ENCODE data around the gene STRADB. TPM values are rescaled to one million over a fixed set of nuclear protein-coding genes. Genes with fewer than 3 reads are reported as not detected.
"Not testable (repeated sequence)": the region's sequence is repeated elsewhere in the genome, so short reads cannot be mapped to it uniquely, and the experiment has no call there.

STRADB gene
- total RNA-seq, 2 donors from 2014 or later = 6.9 to 8.3 TPM

GRCh38 chr2:201433394-201433995 lies 18.0 kb upstream of the STRADB start:
- H3K4me1 Mint-ChIP-seq = peaks cover 31% of the 10 kb centered on the region
- no peaks in the 10 kb centered on the region for H3K36me3 Mint-ChIP-seq (ENCODE audit: low read depth)
- ATAC-seq = no peak
- no peak for DNase-seq
- H3K27ac Mint-ChIP-seq = peak overlapping the region; percentile 86
- H3K4me3 Mint-ChIP-seq = peak overlapping the region; percentile 45
- no peaks in the 10 kb centered on the region for H3K27me3 Mint-ChIP-seq
- no peaks in the 10 kb centered on the region for H3K9me3 ChIP-seq (ENCODE audit: control insufficient read depth, low read length, poor library complexity, severe bottlenecking)

- no peak overlapping the region for H3K4me3 Mint-ChIP-seq
- H3K36me3 Mint-ChIP-seq (ENCODE audit: low read depth) = no peaks in the 10 kb centered on the region
- no peaks in the 10 kb centered on the region for H3K9me3 ChIP-seq (ENCODE audit: control insufficient read depth, low read length, poor library complexity, severe bottlenecking)
- DNase-seq (no peak), ATAC-seq (no peak)
- H3K4me1 Mint-ChIP-seq = peaks cover 39% of the 10 kb centered on the region
- H3K27me3 Mint-ChIP-seq = no peaks in the 10 kb centered on the region
- H3K27ac Mint-ChIP-seq = peak overlapping the region; percentile 9
Measured at GRCh38 chr2:201436141-201436540, 15.4 kb upstream of the STRADB start.

DNA sequence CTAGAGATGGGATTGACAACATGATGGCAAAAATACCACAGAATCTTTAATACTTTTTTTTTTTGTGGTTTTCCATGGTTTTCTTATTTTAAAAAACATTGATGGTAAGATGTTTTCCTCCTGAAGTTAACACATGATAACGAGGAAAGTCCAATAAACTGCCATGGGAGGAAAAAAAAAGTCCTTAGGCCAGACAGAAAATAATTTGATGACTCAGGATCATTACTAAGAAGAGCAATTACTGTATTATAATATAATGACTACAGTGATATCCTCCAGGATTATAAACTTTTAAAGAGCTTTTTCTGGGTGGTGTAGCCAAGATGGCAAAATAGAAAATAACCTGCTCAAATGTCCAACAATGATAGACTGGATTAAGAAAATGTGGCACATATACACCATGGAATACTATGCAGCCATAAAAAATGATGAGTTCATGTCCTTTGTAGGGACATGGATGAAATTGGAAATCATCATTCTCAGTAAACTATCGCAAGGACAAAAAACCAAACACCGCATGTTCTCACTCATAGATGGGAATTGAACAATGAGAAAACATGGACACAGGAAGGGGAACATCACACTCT lies 12.1 kb upstream of the STRADB start:
- ATAC-seq; H3K27me3 Mint-ChIP-seq; H3K36me3 Mint-ChIP-seq (ENCODE audit: low read depth); H3K27ac Mint-ChIP-seq; H3K9me3 ChIP-seq (ENCODE audit: control insufficient read depth, low read length, poor library complexity, severe bottlenecking); H3K4me3 Mint-ChIP-seq; DNase-seq: not testable (repeated sequence)
- H3K4me1 Mint-ChIP-seq = peaks cover 21% of the 10 kb centered on the region

GRCh38 chr2:201440182-201440581 lies 11.4 kb upstream of the STRADB start:
- no peak for ATAC-seq
- H3K36me3 Mint-ChIP-seq (ENCODE audit: low read depth) = no peaks in the 10 kb centered on the region
- H3K27ac Mint-ChIP-seq = peak overlapping the region; percentile 32
- DNase-seq = no peak
- H3K4me3 Mint-ChIP-seq = no peak overlapping the region
- no peaks in the 10 kb centered on the region for H3K9me3 ChIP-seq (ENCODE audit: control insufficient read depth, low read length, poor library complexity, severe bottlenecking)
- H3K4me1 Mint-ChIP-seq = peaks cover 23% of the 10 kb centered on the region
- no peaks in the 10 kb centered on the region for H3K27me3 Mint-ChIP-seq

- Mint-ChIP-seq H3K27me3 (no peaks in the 10 kb centered on the region), H3K36me3 (ENCODE audit: low read depth) (peaks cover 4% of the 10 kb centered on the region), H3K4me3 (no peak overlapping the region), H3K27ac (peak overlapping the region; percentile 86), H3K4me1 (peaks cover 30% of the 10 kb centered on the region)
- H3K9me3 ChIP-seq (ENCODE audit: control insufficient read depth, low read length, poor library complexity, severe bottlenecking) = no peaks in the 10 kb centered on the region
- DNase-seq (no peak), ATAC-seq (no peak)
Measured at GRCh38 chr2:201441409-201441808, 10.1 kb upstream of the STRADB start.

GRCh38 chr2:201444746-201445465 lies 6.6 kb upstream of the STRADB start:
- no peak overlapping the region for H3K27ac Mint-ChIP-seq
- H3K36me3 Mint-ChIP-seq (ENCODE audit: low read depth) = peaks cover 7% of the 10 kb centered on the region
- H3K27me3 Mint-ChIP-seq = no peaks in the 10 kb centered on the region
- H3K9me3 ChIP-seq (ENCODE audit: control insufficient read depth, low read length, poor library complexity, severe bottlenecking) = no peaks in the 10 kb centered on the region
- peaks cover 47% of the 10 kb centered on the region for H3K4me1 Mint-ChIP-seq
- DNase-seq (no peak), ATAC-seq (no peak)
- no peak overlapping the region for H3K4me3 Mint-ChIP-seq

GRCh38 chr2:201447086-201447485 lies 4.5 kb upstream of the STRADB start:
- DNase-seq = no peak
- no peaks in the 10 kb centered on the region for H3K9me3 ChIP-seq (ENCODE audit: control insufficient read depth, low read length, poor library complexity, severe bottlenecking)
- H3K4me3 Mint-ChIP-seq = peak overlapping the region; percentile 87
- ATAC-seq = no peak
- H3K27ac Mint-ChIP-seq = peak overlapping the region; percentile 86
- H3K4me1 Mint-ChIP-seq = peaks cover 40% of the 10 kb centered on the region
- H3K27me3 Mint-ChIP-seq = no peaks in the 10 kb centered on the region
- peaks cover 7% of the 10 kb centered on the region for H3K36me3 Mint-ChIP-seq (ENCODE audit: low read depth)

DNA sequence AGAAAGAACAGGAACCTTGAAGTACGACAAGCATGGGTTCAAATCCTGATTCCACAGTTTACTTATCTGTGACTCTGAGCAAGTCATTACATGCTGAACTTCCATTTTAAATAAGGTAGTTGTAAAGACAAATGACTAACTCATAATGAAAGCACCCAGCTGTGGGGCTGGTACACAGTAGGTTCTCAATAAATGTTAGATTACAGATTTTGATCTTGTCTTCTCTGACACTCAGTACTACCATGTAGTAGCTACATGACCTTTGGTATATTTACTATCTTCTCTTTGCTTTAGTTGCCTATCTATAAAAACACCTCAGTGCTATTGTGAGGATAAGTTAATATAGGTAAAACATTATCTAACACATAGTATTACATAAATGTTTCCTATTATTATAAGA lies 3.5 kb upstream of the STRADB start:
- ATAC-seq = no peak
- peaks cover 43% of the 10 kb centered on the region for H3K4me1 Mint-ChIP-seq
- DNase-seq = no peak
- H3K9me3 ChIP-seq (ENCODE audit: control insufficient read depth, low read length, poor library complexity, severe bottlenecking) = no peaks in the 10 kb centered on the region
- H3K27ac Mint-ChIP-seq = peak overlapping the region; percentile 86
- no peaks in the 10 kb centered on the region for H3K27me3 Mint-ChIP-seq
- H3K36me3 Mint-ChIP-seq (ENCODE audit: low read depth) = peaks cover 7% of the 10 kb centered on the region
- H3K4me3 Mint-ChIP-seq = peak overlapping the region; percentile 87

DNA sequence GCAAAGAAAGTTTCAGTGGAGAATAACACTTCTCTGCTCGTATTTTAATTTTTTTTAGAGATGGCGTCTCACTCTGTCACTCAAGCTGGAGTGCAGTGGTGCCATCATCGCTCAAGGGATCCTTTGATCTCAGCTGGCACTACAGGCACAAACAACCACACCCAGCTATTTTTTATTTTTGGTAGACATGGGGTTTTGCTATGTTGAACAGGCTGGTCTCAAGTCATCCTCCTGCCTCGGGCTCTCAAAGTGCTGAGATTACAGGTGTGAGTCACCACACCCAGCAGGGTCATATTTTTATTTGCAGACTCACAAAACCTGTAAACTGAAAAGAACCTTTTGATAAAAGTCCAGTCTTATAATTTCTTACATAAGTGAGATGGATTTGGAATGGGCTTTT lies 2.8 kb upstream of the STRADB start:
- ATAC-seq (no peak), DNase-seq (peak in 1 of 3 donors; percentile 19)
- H3K27me3 Mint-ChIP-seq = no peaks in the 10 kb centered on the region
- H3K4me3 Mint-ChIP-seq = peak overlapping the region; percentile 71
- no peaks in the 10 kb centered on the region for H3K9me3 ChIP-seq (ENCODE audit: control insufficient read depth, low read length, poor library complexity, severe bottlenecking)
- H3K27ac Mint-ChIP-seq = peak overlapping the region; percentile 86
- H3K36me3 Mint-ChIP-seq (ENCODE audit: low read depth) = peaks cover 7% of the 10 kb centered on the region
- peaks cover 43% of the 10 kb centered on the region for H3K4me1 Mint-ChIP-seq

DNA sequence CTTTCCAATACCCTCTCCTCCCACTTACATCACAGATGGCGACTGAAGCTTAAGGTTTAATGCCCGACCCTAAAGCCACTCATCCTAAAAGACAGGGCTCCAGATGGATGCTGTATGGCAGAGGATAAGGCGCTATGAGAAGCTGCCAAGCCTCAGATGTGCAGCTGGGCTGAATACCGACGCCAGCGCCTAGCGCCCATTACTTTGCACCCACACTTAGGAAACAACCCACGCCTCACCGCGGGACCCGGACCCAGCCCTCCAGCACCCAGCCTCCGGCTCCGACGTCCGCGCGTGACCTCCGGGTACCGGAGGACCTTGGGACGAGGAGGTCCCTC lies 617 bp upstream of the STRADB start:
- no peak for DNase-seq
- Mint-ChIP-seq H3K4me3 (peak overlapping the region; percentile 99), H3K27me3 (no peaks in the 10 kb centered on the region), H3K36me3 (ENCODE audit: low read depth) (peaks cover 7% of the 10 kb centered on the region), H3K27ac (peak overlapping the region; percentile 91), H3K4me1 (peaks cover 36% of the 10 kb centered on the region)
- ATAC-seq = peak; percentile 16
- no peaks in the 10 kb centered on the region for H3K9me3 ChIP-seq (ENCODE audit: control insufficient read depth, low read length, poor library complexity, severe bottlenecking)

GRCh38 chr2:201452058-201452921 lies 750 bp downstream of the STRADB start:
- no peak for ATAC-seq
- peaks cover 22% of the 10 kb centered on the region for H3K4me1 Mint-ChIP-seq

DNA sequence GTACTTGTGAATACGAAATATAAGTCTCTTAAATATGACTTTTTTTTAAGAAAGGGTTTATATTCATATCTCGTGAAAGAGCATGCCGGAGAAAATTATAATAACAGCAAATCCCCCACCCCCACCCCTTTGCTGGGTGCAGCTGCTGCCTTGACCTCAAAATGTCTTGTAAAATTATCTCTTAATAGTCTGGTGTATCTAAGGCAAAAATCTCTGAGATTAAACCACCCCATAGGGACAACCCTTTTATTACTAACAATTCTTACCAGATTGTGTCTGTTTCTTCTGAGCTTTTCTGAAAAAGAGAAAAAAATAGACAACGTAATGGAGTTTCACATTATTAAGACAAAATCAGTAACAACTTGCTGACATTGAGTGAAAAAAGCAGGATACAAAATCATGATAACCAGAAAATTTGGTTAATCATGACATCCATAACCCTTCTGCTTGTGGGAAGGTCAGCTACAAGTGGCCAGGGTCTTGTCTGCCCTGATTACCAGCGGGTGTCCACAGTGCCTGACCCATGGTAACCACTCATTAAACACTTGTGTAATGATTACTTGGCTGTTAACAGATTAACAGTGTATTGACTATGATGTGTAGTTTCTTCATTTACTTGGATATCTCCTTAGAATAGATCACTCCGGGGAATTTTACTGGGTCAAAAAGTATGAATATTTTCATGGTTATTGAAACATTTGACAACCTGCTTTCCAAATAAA lies 1.5 kb downstream of the STRADB start:
- Mint-ChIP-seq H3K27me3 (no peaks in the 10 kb centered on the region), H3K4me1 (peaks cover 14% of the 10 kb centered on the region), H3K36me3 (ENCODE audit: low read depth) (no peaks in the 10 kb centered on the region), H3K4me3 (peak overlapping the region; percentile 99), H3K27ac (no peak overlapping the region)
- DNase-seq = no peak
- ATAC-seq = no peak
- H3K9me3 ChIP-seq (ENCODE audit: control insufficient read depth, low read length, poor library complexity, severe bottlenecking) = no peaks in the 10 kb centered on the region

More at GRCh38 chr2:201452058-201452921, 750 bp downstream of the STRADB start:
- H3K4me3 Mint-ChIP-seq = peak overlapping the region; percentile 99
- H3K36me3 Mint-ChIP-seq (ENCODE audit: low read depth) = no peaks in the 10 kb centered on the region
- H3K27me3 Mint-ChIP-seq = no peaks in the 10 kb centered on the region
- H3K27ac Mint-ChIP-seq = no peak overlapping the region
- peak in 1 of 3 donors; percentile 13 for DNase-seq
- no peaks in the 10 kb centered on the region for H3K9me3 ChIP-seq (ENCODE audit: control insufficient read depth, low read length, poor library complexity, severe bottlenecking)

All from T-helper 17 cell (primary cell).